H1 (cell line): ENCODE data around the gene RAB26.
"Not testable (repeated sequence)": the region's sequence is repeated elsewhere in the genome, so short reads cannot be mapped to it uniquely, and the experiment has no call there.

Source experiments
- BCL11A ChIP-seq, 2 experiments: IDR thresholded peaks; one replicate each; pipeline ENCODE4 v1.6.1; 2011; ENCODE audit warnings: low read depth in 2 of 2, low read length in 2 of 2, mild to moderate bottlenecking in 2 of 2
- EP300 ChIP-seq, 2 experiments: IDR thresholded peaks; 1 replicate in 1 of 2; 2 replicates in 1 of 2; pipeline ENCODE4 v1.6.1; 2011 to 2012; ENCODE audit warnings: low read depth in 2 of 2, low read length in 2 of 2, mild to moderate bottlenecking in 2 of 2, borderline replicate concordance in 1 of 2, inconsistent platforms in 1 of 2, moderate library complexity in 1 of 2
- EZH2 ChIP-seq: fragments of 200-600 bp; sonication (generic); IDR thresholded peaks from 2 replicates; pipeline ENCODE4 v1.7.1; 2012; ENCODE audit warnings: low read depth, mild to moderate bottlenecking, moderate library complexity, low read length, inconsistent platforms; ENCODE audit not compliant: severe bottlenecking
- POLR2A ChIP-seq, 2 experiments: IDR thresholded peaks; 1 replicate in 1 of 2; 2 replicates in 1 of 2; pipeline ENCODE4 v1.6.1; 2011; ENCODE audit warnings: low read depth in 2 of 2, low read length in 2 of 2, mild to moderate bottlenecking in 2 of 2; ENCODE audit errors: control extremely low read depth in 1 of 2
- POLR2AphosphoS5 ChIP-seq: IDR thresholded peaks from 2 replicates; pipeline ENCODE4 v1.6.1; 2011; ENCODE audit warnings: low read depth, low read length
- RAD21 ChIP-seq, 2 experiments: IDR thresholded peaks in 1 of 2; conservative IDR thresholded peaks in 1 of 2; 2 replicates each; pipeline ENCODE4 v1.6.1; 2011; ENCODE audit warnings: low read depth in 2 of 2, low read length in 2 of 2, improper control_type of control experiment in 1 of 2, inconsistent platforms in 1 of 2, mild to moderate bottlenecking in 1 of 2, moderate library complexity in 1 of 2
- SIN3A ChIP-seq, 2 experiments: IDR thresholded peaks in 1 of 2; conservative IDR thresholded peaks in 1 of 2; 2 replicates each; pipeline ENCODE4 v1.6.1; 2011 to 2012; ENCODE audit warnings: low read length in 2 of 2, improper control_type of control experiment in 1 of 2, low read depth in 1 of 2, mild to moderate bottlenecking in 1 of 2
- SUZ12 ChIP-seq: fragments of 200-600 bp; sonication (generic); IDR thresholded peaks from 2 replicates; pipeline ENCODE4 v1.6.1; 2012; ENCODE audit warnings: mild to moderate bottlenecking, inconsistent platforms, low read length, moderate library complexity, mixed read lengths
- TAF1 ChIP-seq: IDR thresholded peaks from 2 replicates; pipeline ENCODE4 v1.6.1; 2011; ENCODE audit warnings: mild to moderate bottlenecking, low read depth, low read length
- YY1 ChIP-seq: IDR thresholded peaks from 2 replicates; pipeline ENCODE4 v1.6.1; 2011; ENCODE audit warnings: low read depth, mild to moderate bottlenecking, low read length
- TF ChIP-seq, protein P1 (sequence below), 3 experiments: IDR thresholded peaks; 1 replicate in 2 of 3; 2 replicates in 1 of 3; pipeline versions ENCODE4 v1.5.1 to v1.6.1; 2011; ENCODE audit warnings: low read length in 3 of 3, mild to moderate bottlenecking in 3 of 3, inconsistent platforms in 2 of 3, low read depth in 1 of 3, moderate library complexity in 1 of 3; ENCODE audit not compliant: insufficient read depth in 1 of 3; ENCODE audit errors: control extremely low read depth in 1 of 3
- TF ChIP-seq, protein P2 (sequence below): IDR thresholded peaks from 2 replicates; pipeline ENCODE4 v1.6.1; 2012; ENCODE audit warnings: inconsistent platforms

DNA sequence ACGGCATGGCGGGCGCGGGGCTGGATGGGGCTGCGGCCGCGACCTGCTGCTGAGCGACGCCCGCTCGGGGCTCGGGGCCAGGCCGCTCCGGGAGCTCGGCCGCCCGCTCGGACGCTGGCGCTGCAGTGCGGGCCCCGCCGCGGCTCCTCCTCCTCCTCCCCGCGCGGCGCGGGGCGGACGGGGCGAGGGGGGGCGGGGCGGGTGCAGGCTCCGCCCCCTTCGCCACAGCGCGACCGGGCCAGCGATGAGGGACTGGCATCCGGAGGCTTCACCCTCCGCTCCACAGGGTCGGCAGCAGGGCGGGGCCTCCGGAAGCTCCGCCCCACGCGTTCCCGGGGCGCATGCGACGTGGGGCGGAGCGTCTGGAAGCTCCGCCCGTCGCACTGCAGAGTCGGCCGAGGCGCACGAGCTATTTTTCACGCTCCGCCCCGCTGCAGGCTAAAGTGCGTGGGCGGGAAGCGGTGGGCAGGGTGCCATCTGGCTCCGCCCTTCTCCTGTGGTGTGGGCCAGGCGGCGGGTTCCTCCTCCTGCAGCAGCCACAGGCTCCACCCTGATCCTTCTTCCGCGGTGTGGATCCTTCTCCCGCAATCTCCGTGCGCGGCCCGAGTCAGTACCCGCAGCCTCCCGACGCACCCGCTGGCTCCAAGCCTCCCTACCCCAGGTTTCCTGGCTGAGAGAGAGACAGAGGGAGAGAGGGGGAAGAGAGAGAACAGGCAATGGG lies 12.5 kb upstream of the RAB26 start, which contains the start of gene PKD1:
- TF ChIP-seq BCL11A (IDR thresholded peaks at IDR 0.05; ENCODE audit: low read depth in 2 of 2, low read length in 2 of 2); POLR2AphosphoS5; RAD21 (IDR thresholded peaks at IDR 0.05 in 1 of 2, conservative IDR thresholded peaks at IDR 0.05 in 1 of 2; ENCODE audit: low read depth in 2 of 2, low read length in 2 of 2); YY1; SUZ12; EZH2; SIN3A (conservative IDR thresholded peaks at IDR 0.05 in 1 of 2, IDR thresholded peaks at IDR 0.05 in 1 of 2; ENCODE audit: low read depth in 1 of 2, low read length in 2 of 2); POLR2A (IDR thresholded peaks at IDR 0.05; ENCODE audit: control extremely low read depth in 1 of 2, low read depth in 2 of 2, low read length in 2 of 2); EP300 (IDR thresholded peaks at IDR 0.05; ENCODE audit: borderline replicate concordance in 1 of 2, low read depth in 2 of 2, low read length in 2 of 2); TAF1: not testable (repeated sequence)
- TF ChIP-seq, protein P1, sequence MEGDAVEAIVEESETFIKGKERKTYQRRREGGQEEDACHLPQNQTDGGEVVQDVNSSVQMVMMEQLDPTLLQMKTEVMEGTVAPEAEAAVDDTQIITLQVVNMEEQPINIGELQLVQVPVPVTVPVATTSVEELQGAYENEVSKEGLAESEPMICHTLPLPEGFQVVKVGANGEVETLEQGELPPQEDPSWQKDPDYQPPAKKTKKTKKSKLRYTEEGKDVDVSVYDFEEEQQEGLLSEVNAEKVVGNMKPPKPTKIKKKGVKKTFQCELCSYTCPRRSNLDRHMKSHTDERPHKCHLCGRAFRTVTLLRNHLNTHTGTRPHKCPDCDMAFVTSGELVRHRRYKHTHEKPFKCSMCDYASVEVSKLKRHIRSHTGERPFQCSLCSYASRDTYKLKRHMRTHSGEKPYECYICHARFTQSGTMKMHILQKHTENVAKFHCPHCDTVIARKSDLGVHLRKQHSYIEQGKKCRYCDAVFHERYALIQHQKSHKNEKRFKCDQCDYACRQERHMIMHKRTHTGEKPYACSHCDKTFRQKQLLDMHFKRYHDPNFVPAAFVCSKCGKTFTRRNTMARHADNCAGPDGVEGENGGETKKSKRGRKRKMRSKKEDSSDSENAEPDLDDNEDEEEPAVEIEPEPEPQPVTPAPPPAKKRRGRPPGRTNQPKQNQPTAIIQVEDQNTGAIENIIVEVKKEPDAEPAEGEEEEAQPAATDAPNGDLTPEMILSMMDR (IDR thresholded peaks at IDR 0.05; ENCODE audit: control extremely low read depth in 1 of 3, insufficient read depth in 1 of 3, low read depth in 1 of 3, low read length in 3 of 3): not testable (repeated sequence)
- TF ChIP-seq, protein P2, sequence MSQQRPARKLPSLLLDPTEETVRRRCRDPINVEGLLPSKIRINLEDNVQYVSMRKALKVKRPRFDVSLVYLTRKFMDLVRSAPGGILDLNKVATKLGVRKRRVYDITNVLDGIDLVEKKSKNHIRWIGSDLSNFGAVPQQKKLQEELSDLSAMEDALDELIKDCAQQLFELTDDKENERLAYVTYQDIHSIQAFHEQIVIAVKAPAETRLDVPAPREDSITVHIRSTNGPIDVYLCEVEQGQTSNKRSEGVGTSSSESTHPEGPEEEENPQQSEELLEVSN: not testable (repeated sequence)
